IMR-90 (cell line): ENCODE measurements around the gene REPS2. TPM values are rescaled to one million over a fixed set of nuclear protein-coding genes. Genes with fewer than 3 reads are reported as not detected.

Experiments
- ATAC-seq: fragments of 200-7000 bp; cut with Tn5 transposase; 2 replicates; pipeline ENCODE4 v1.9.1; 2020; ENCODE audit warnings: low read depth, mild to moderate bottlenecking, moderate library complexity
- BruUV-seq: library from RNA; stranded (reverse); fragments of 400-500 nt; replicated peaks from 2 replicates; lab custom pipeline; 2021; lab: Mats Ljungman, UMichigan
- CTCF ChIA-PET: fragments of 300-600 bp; formaldehyde crosslinking; extraction: SDS; loops from one replicate; lab custom pipeline; 2021; ENCODE audit warnings: antibody characterized with exemption; lab: Yijun Ruan, JAX
- POLR2A ChIA-PET: fragments of 300-600 bp; sonication (Branson Sonifier 250); formaldehyde crosslinking; loops from one replicate; lab custom pipeline; 2022; ENCODE audit warnings: antibody characterized with exemption; ENCODE audit not compliant: unreplicated experiment; lab: Charles Lee
- DNase-seq: peaks from one replicate; pipeline ENCODE4 v3.0.0; 2013
- H2AFZ ChIP-seq: replicated peaks from 2 replicates; pipeline ENCODE3; 2013; ENCODE audit warnings: low read length, mild to moderate bottlenecking; ENCODE audit not compliant: poor library complexity
- H2AK5ac ChIP-seq: 2 replicates; pipeline ENCODE4 v1.6.1; 2013; ENCODE audit warnings: low read depth, low read length, inconsistent platforms
- H2AK9ac ChIP-seq: replicated peaks from 2 replicates; pipeline ENCODE3; 2013; ENCODE audit warnings: mild to moderate bottlenecking, low read depth, low read length, moderate library complexity; ENCODE audit not compliant: poor library complexity
- H2BK120ac ChIP-seq: 2 replicates; pipeline ENCODE4 v1.6.1; 2013; ENCODE audit warnings: low read depth, low read length, inconsistent platforms
- H2BK15ac ChIP-seq: 3 replicates; pipeline ENCODE4 v1.6.1; 2013; ENCODE audit warnings: low read depth, low read length, inconsistent platforms
- H2BK20ac ChIP-seq: 2 replicates; pipeline ENCODE4 v1.6.1; 2013; ENCODE audit warnings: low read depth, mild to moderate bottlenecking, inconsistent platforms, low read length, moderate library complexity
- H2BK5ac ChIP-seq: 2 replicates; pipeline ENCODE4 v1.6.1; 2013; ENCODE audit warnings: mild to moderate bottlenecking, low read depth, low read length, inconsistent platforms; ENCODE audit not compliant: poor library complexity, severe bottlenecking
- H3K14ac ChIP-seq: replicated peaks from 2 replicates; pipeline ENCODE4 v1.6.1; 2013; ENCODE audit warnings: low read depth, low read length, inconsistent platforms
- H3K18ac ChIP-seq: 2 replicates; pipeline ENCODE4 v1.6.1; 2013; ENCODE audit warnings: low read depth, low read length, control low read depth
- H3K23ac ChIP-seq: 2 replicates; pipeline ENCODE4 v1.6.1; 2013; ENCODE audit warnings: low read depth, low read length, inconsistent platforms
- H3K27ac ChIP-seq: 2 replicates; pipeline ENCODE4 v1.5.1; 2013; ENCODE audit warnings: mild to moderate bottlenecking, control low read depth, low read length; ENCODE audit not compliant: insufficient read depth
- H3K27me3 ChIP-seq: 2 replicates; pipeline ENCODE4 v1.6.1; 2013; ENCODE audit warnings: low read length; ENCODE audit not compliant: control insufficient read depth, insufficient read depth
- H3K36me3 ChIP-seq: 2 replicates; pipeline ENCODE4 v1.6.1; 2013; ENCODE audit warnings: low read length, mixed read lengths; ENCODE audit not compliant: control insufficient read depth, insufficient read depth
- H3K4ac ChIP-seq: 2 replicates; pipeline ENCODE4 v1.6.1; 2013; ENCODE audit warnings: low read depth, low read length, inconsistent platforms
- H3K4me1 ChIP-seq: 2 replicates; pipeline ENCODE4 v1.6.1; 2013; ENCODE audit warnings: low read length, mixed read lengths; ENCODE audit not compliant: control insufficient read depth, insufficient read depth
- H3K4me2 ChIP-seq: 2 replicates; pipeline ENCODE4 v1.6.1; 2013; ENCODE audit warnings: low read depth, mild to moderate bottlenecking, control low read depth, low read length, moderate library complexity
- H3K4me3 ChIP-seq: 2 replicates; pipeline ENCODE4 v1.5.1; 2013; ENCODE audit warnings: low read depth, mild to moderate bottlenecking, control low read depth, low read length, moderate library complexity; ENCODE audit not compliant: insufficient read depth
- H3K56ac ChIP-seq: 2 replicates; pipeline ENCODE4 v1.6.1; 2013; ENCODE audit warnings: low read length, inconsistent platforms; ENCODE audit not compliant: insufficient read depth; ENCODE audit errors: extremely low read depth
- H3K79me1 ChIP-seq, 2 experiments: 2 replicates each; pipeline ENCODE4 v1.6.1; 2013; ENCODE audit warnings: low read length in 2 of 2, inconsistent platforms in 1 of 2, low read depth in 1 of 2
- H3K9ac ChIP-seq: 2 replicates; pipeline ENCODE4 v1.6.1; 2013; ENCODE audit warnings: low read depth, low read length, control low read depth
- H3K9me1 ChIP-seq: 2 replicates; pipeline ENCODE4 v1.6.1; 2013; ENCODE audit warnings: low read length, inconsistent platforms; ENCODE audit not compliant: insufficient read depth
- H3K9me3 ChIP-seq: 2 replicates; pipeline ENCODE4 v1.6.1; 2013; ENCODE audit warnings: low read length; ENCODE audit not compliant: control insufficient read depth, insufficient read depth
- H4K20me1 ChIP-seq: 2 replicates; pipeline ENCODE4 v1.6.1; 2013; ENCODE audit warnings: low read length, inconsistent platforms; ENCODE audit not compliant: insufficient read depth
- H4K5ac ChIP-seq: 2 replicates; pipeline ENCODE4 v1.6.1; 2013; ENCODE audit warnings: mild to moderate bottlenecking, low read depth, low read length, control low read depth
- H4K8ac ChIP-seq, 2 experiments: 2 replicates each; pipeline ENCODE4 v1.6.1; 2013; ENCODE audit warnings: low read depth in 2 of 2, low read length in 2 of 2, control low read depth in 1 of 2, inconsistent platforms in 1 of 2
- H4K91ac ChIP-seq: 2 replicates; pipeline ENCODE4 v1.6.1; 2013; ENCODE audit warnings: low read depth, low read length, inconsistent platforms; ENCODE audit not compliant: insufficient read depth
- FOS ChIP-seq: fragments of 150-350 bp; IDR thresholded peaks from 2 replicates; pipeline ENCODE4 v1.6.1; 2016; ENCODE audit warnings: low read depth, low read length
- RAD21 ChIP-seq: IDR thresholded peaks from 2 replicates; pipeline ENCODE4 v1.6.1; 2012; ENCODE audit warnings: low read length, improper control_type of control experiment
- RFX5 ChIP-seq: IDR thresholded peaks from 2 replicates; pipeline ENCODE4 v1.8.0; 2012; ENCODE audit warnings: low read depth, mild to moderate bottlenecking, low read length, moderate library complexity
- SMC3 ChIP-seq: fragments of 150-350 bp; IDR thresholded peaks from 2 replicates; pipeline ENCODE4 v1.6.1; 2016; ENCODE audit warnings: low read depth, mild to moderate bottlenecking, antibody characterized with exemption, low read length, moderate library complexity
- WGBS, 2 experiments: methylation state at CpG; one replicate each; pipeline versions ENCODE4 v1.1.5 to v1.1.7; 2013; ENCODE audit warnings: missing lambda C conversion rate in 2 of 2; ENCODE audit not compliant: insufficient read length in 1 of 2; ENCODE audit errors: extremely low coverage in 2 of 2; 5-methylcytosine and 5-hydroxymethylcytosine counted together
- dilution Hi-C: fragments of 300-500 bp; cut with HindIII; formaldehyde crosslinking; loops from one replicate; pipeline ENCODE4 v1.14.3; 2018; ENCODE audit warnings: low sequenced_read_pairs; ENCODE audit not compliant: unreplicated experiment
- in situ Hi-C: fragments of 300-500 bp; cut with MboI; formaldehyde crosslinking; loops from 3 replicates; pipeline ENCODE4 v1.14.3; 2019; ENCODE audit warnings: low sequenced_read_pairs, inconsistent platforms, mixed read lengths
- intact Hi-C: fragments of 100-400 bp; cut with micrococcal nuclease; formaldehyde crosslinking; loops from 2 replicates; pipeline ENCODE4 v1.10.0; 2022
- polyA plus RNA-seq, 3 experiments: library from polyadenylated mRNA; depleted of rRNA; stranded (reverse); fragments of >200 nt; gene quantifications; 2 replicates each; pipeline ENCODE4 v1.2.3, GENCODE V29; 2012; ENCODE audit warnings: low replicate concordance in 1 of 3
- total RNA-seq: library from RNA; depleted of rRNA; stranded (reverse); fragments of >200 nt; gene quantifications from 2 replicates; pipeline ENCODE4 v1.2.3, GENCODE V29; 2012

The REPS2 gene
- total and polyA plus RNA-seq, 2 of the 4 experiments (the other 2 are of a cell fraction) = 0.02 to 0.18 TPM

DNA sequence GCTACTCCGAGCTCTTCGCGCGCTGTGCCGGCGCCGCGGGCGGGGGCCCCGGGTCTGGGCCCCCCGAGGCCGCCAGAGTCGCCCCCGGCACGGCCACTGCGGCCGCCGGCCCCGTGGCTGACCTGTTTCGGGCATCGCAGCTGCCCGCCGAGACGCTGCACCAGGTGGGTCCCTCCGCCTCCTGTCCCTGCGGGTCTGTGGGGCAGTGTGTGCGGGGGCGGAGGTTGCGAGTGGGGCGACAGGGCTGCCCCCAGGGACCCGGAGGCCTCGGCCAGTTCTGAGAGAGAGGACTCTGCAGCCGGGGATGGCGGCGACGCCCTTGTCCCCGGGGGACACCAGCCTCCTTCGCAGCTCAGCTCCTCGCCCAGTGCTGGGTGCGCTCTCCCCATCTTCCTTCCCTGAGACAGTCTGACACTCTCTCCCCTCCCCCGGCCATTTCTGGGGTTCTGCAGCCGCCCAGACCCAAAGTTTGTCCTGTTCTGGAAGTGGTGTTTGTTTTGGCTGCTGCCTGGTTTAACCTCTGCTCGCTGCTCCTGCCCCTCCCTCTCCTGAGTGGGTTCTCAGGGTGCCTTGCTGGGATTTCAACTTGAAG is 609 bp downstream of the REPS2 start:
- H4K91ac ChIP-seq = no peak overlapping the region
- H2AK5ac ChIP-seq = no peak overlapping the region
- no peaks in the 10 kb centered on the region for H3K9me1 ChIP-seq
- no peak overlapping the region for H3K14ac ChIP-seq
- ATAC-seq (no peak; the same call in 1 of the 2 replicates), DNase-seq (no peak)
- H3K18ac ChIP-seq = no peak overlapping the region
- H4K5ac ChIP-seq = no peak overlapping the region
- H3K27ac ChIP-seq = no peak overlapping the region
- H2BK120ac ChIP-seq = no peak overlapping the region
- no peak overlapping the region for H2AK9ac ChIP-seq
- H2BK15ac ChIP-seq = no peak overlapping the region
- no peaks in the 10 kb centered on the region for H3K79me1 ChIP-seq
- no peak overlapping the region for H4K8ac ChIP-seq
- no peaks in the 10 kb centered on the region for H4K20me1 ChIP-seq
- ChIA-PET CTCF (interaction anchor here (1.3 to 1.7 kb wide), 2 partner anchors 12 to 100 kb away, joined by 4 to 5 read pairs; no protein-coding TSS in a partner anchor), POLR2A (no interaction called here)
- dilution Hi-C loops (no loop called here), in situ Hi-C loops (no loop called here), intact Hi-C loops (no loop called here)
- H3K4me1 ChIP-seq = peaks cover 2% of the 10 kb centered on the region; the same call in 1 of the 2 replicates
- peak overlapping the region; percentile 72 for H3K4me2 ChIP-seq
- peak overlapping the region; percentile 82 for H2AFZ ChIP-seq
- no peak overlapping the region for H2BK20ac ChIP-seq
- BruUV-seq = no TSS peak
- TF ChIP-seq FOS (no peak), RFX5 (no peak), SMC3 (no peak), RAD21 (no peak)
- peaks cover 15% of the 10 kb centered on the region for H3K27me3 ChIP-seq
- no peak overlapping the region for H3K56ac ChIP-seq
- no peak overlapping the region for H2BK5ac ChIP-seq
- no peaks in the 10 kb centered on the region for H3K36me3 ChIP-seq
- no peaks in the 10 kb centered on the region for H3K9me3 ChIP-seq
- H3K9ac ChIP-seq = no peak overlapping the region
- 20% methylated on average over 13 of the region's 43 CpGs; no CpG with 5 or more reads in 1 of the 2 experiments for WGBS, 2 experiments
- H3K23ac ChIP-seq = no peak overlapping the region
- H3K4me3 ChIP-seq = peak overlapping the region; percentile 43
- H3K4ac ChIP-seq = no peak overlapping the region
